ENCODE results near the gene MIPOL1. TPM values are rescaled to one million over a fixed set of nuclear protein-coding genes. Genes with fewer than 3 reads are reported as not detected.

The MIPOL1 gene
- total and polyA plus RNA-seq, 2 of the 13 experiments (the other 11 are each of a cell fraction or from before 2014, with no cell fraction given) = 8.6 to 34.2 TPM

GRCh38 chr14:37588667-37588955 is 390.9 kb downstream of the MIPOL1 start (continued):
- TF ChIP-seq NFE2L1 (CRISPR knock-in tag; IDR thresholded peaks at IDR 0.05; ENCODE audit: borderline replicate concordance) = no peak
- peak; percentile 10; the same call in 1 of the 2 replicates for TF ChIP-seq ZNF775 (CRISPR knock-in tag; IDR thresholded peaks at IDR 0.05; ENCODE audit: borderline replicate concordance)
- no peak for TF ChIP-seq ZNF543 (CRISPR knock-in tag; IDR thresholded peaks at IDR 0.05)
- TF ChIP-seq ZKSCAN1 (IDR thresholded peaks at IDR 0.05; ENCODE audit: low read length) = no peak
- TF ChIP-seq ZBTB8A (CRISPR knock-in tag; IDR thresholded peaks at IDR 0.05; ENCODE audit: borderline replicate concordance, low read depth) = no peak
- no peak for TF ChIP-seq ZNF17 (CRISPR knock-in tag; IDR thresholded peaks at IDR 0.05)
- TF ChIP-seq ZNF792 (CRISPR knock-in tag; IDR thresholded peaks at IDR 0.05) = no peak
- peak; percentile 73 for TF ChIP-seq FOXA3 (CRISPR knock-in tag; IDR thresholded peaks at IDR 0.05)
- peak; percentile 72; the same call in 1 of the 2 replicates for TF ChIP-seq ZNF34 (CRISPR knock-in tag; IDR thresholded peaks at IDR 0.05; ENCODE audit: borderline replicate concordance)
- TF ChIP-seq ZNF451 (CRISPR knock-in tag; IDR thresholded peaks at IDR 0.05) = no peak
- TF ChIP-seq ZBTB3 (CRISPR knock-in tag; IDR thresholded peaks at IDR 0.05; ENCODE audit: borderline replicate concordance, low read depth) = no peak; the same call in 1 of the 2 replicates
- TF ChIP-seq EP300 (IDR thresholded peaks at IDR 0.05; ENCODE audit: low read depth in 2 of 2, low read length in 2 of 2) = peak in 1 of 2 experiments; percentile 2; a peak in 1 of 4 replicates
- no peak for TF ChIP-seq EP300 (CRISPR knock-in tag; IDR thresholded peaks at IDR 0.05; ENCODE audit: borderline replicate concordance)
- no peak for TF ChIP-seq TEAD2 (CRISPR knock-in tag; IDR thresholded peaks at IDR 0.05)
- TF ChIP-seq ZSCAN5A (CRISPR knock-in tag; IDR thresholded peaks at IDR 0.05; ENCODE audit: borderline replicate concordance) = no peak
- no peak for TF ChIP-seq ZNF274 (CRISPR knock-in tag; IDR thresholded peaks at IDR 0.05)
- no peak for TF ChIP-seq ZNF768 (CRISPR knock-in tag; IDR thresholded peaks at IDR 0.05)
- TF ChIP-seq ELF1 (CRISPR knock-in tag; IDR thresholded peaks at IDR 0.05) = no peak
- 0 out of 2 replicates have a peak, but pooled peaks have one; percentile 1 for TF ChIP-seq MIER3 (CRISPR knock-in tag; IDR thresholded peaks at IDR 0.05; ENCODE audit: borderline replicate concordance)
- no peak for TF ChIP-seq ZNF530 (CRISPR knock-in tag; IDR thresholded peaks at IDR 0.05; ENCODE audit: low read depth)
- no peak for TF ChIP-seq KAT8 (CRISPR knock-in tag; IDR thresholded peaks at IDR 0.05)
- TF ChIP-seq ZFP82 (CRISPR knock-in tag; IDR thresholded peaks at IDR 0.05; ENCODE audit: borderline replicate concordance) = no peak
- TF ChIP-seq PBX3 (CRISPR knock-in tag; IDR thresholded peaks at IDR 0.05; ENCODE audit: borderline replicate concordance) = 0 out of 2 replicates have a peak, but pooled peaks have one; percentile 3
- TF ChIP-seq TRIM24 (CRISPR knock-in tag; IDR thresholded peaks at IDR 0.05) = no peak
- TF ChIP-seq ZBTB34 (CRISPR knock-in tag; IDR thresholded peaks at IDR 0.05) = no peak
- TF ChIP-seq HMG20A (CRISPR knock-in tag; IDR thresholded peaks at IDR 0.05; ENCODE audit: borderline replicate concordance) = no peak
- TF ChIP-seq ATF4 (CRISPR knock-in tag; IDR thresholded peaks at IDR 0.05) = no peak
- TF ChIP-seq HMGA1 (CRISPR knock-in tag; conservative IDR thresholded peaks at IDR 0.05) = no peak
- no peak for TF ChIP-seq NR2F1 (CRISPR knock-in tag; IDR thresholded peaks at IDR 0.05)
